ENCODE measurements around the gene IQGAP1. TPM values are rescaled to one million over a fixed set of nuclear protein-coding genes. Genes with fewer than 3 reads are reported as not detected.

Gene IQGAP1
- total RNA-seq, 1 donor from 2014 or later, result 486 TPM

- peak; percentile 23 for DNase-seq (ENCODE audit: low read depth)
Measured at GRCh38 chr15:90524018-90524803, 136.2 kb downstream of the IQGAP1 start.

DNA sequence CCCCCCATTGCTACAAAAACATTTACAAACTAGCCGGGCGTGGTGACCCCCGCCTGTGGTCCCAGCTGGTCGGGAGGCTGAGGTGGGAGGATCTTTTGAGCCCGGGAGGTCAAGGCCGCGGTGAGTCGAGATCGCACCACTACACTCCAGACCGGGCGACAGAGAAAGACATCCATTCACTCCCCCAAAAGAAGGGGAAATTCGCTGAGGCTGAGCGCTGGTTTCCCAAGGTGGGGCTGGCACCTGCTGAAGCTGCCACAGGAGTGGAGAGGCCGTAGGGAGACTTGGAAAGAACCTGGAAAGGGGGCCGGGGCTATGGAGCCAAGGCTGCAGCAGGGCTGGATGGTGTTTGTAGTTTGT, 140.9 kb downstream of the IQGAP1 start:
- no peak for DNase-seq (ENCODE audit: low read depth)

- DNase-seq (ENCODE audit: low read depth), result no peak
Measured at GRCh38 chr15:90529371-90530249, 141.6 kb downstream of the IQGAP1 start, which contains the start of gene CRTC3. Gene CRTC3 (plus strand): TSS chr15:90529923. CDS start chr15:90530072, 149 bp downstream.

DNA sequence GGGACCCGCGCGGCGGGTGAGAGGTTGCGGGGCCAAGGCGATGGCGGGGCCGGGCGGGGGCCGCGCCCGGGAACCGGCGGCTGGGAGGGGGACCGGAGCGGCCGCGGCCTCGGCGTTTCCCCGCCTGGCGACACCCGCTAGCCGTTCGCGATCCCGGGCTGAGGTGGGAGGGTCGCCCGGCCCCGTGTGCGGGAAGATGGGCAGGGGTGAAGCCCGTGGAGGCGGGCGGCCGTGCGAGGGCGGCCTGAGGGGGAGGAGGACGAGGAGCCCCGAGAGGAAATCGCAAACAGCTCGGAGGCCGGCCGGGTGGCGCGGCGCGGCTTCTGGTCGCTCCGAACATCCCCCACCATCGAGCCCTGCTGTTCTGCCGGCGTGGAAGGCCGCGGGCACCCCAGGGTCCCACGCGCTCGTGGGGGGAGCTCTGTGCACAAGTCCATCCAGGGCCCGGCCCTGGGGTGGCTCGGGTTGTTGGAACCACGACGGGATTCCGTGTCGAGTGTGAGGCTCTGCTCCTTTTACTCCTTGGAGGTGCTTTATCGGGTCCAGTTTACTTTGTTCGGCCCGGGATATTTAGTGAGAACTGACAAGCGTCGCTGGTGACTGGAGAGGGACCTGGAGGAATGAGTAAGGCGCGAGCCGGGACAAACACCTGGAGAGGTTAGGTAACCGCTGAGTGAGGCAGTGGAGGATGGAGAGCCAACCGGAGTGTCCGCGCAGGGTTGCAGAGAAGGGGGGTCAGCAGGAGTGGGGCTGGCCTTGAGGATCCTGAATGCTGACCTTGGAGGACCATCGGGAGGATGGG, 142.4 kb downstream of the IQGAP1 start:
- DNase-seq (ENCODE audit: low read depth), result no peak

GRCh38 chr15:90531147-90531546, 143.1 kb downstream of the IQGAP1 start:
- DNase-seq (ENCODE audit: low read depth), result no peak

DNA sequence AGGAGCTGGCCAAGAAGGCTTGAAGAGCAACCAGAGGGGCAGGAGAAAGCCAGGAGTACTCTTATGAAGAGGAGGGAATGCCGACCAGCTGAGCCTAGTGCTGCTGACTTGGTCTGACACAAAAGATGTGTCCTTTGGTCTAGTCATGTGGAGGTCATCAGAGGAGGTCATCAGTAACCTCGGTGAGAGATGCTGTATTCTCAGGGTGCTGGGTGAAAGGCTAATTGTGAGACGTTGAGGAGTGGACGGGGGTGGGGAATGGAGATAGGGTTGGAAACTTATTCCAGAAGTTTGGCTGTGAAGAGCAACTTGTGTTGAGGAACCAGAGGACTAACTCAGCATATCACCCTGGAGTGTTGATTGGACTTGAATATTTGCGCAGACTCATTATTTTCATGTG, 147.2 kb downstream of the IQGAP1 start:
- DNase-seq (ENCODE audit: low read depth), result no peak

- no peak for DNase-seq (ENCODE audit: low read depth)
Measured at GRCh38 chr15:90539789-90540188, 151.7 kb downstream of the IQGAP1 start.

DNA sequence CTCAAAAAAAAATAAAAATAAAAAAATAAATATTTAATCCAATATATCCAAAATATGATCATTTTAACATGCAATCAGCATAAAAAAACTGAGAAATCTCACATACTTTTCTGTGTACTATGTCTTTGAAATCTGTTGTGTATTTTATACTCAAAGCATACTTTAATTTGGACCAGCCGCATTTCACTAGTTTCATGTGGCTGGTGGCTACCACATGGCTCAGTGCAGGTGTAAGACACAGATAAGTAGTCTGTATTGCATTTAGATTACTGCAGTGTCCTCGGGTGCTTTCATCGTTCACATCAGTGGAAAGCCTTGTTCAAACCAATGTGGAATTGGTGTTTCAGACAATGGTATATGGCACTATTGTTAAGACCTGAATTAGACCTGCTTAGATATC, 152.7 kb downstream of the IQGAP1 start:
- no peak for DNase-seq (ENCODE audit: low read depth)

GRCh38 chr15:90545095-90545494, 157.1 kb downstream of the IQGAP1 start:
- no peak for DNase-seq (ENCODE audit: low read depth)

DNA sequence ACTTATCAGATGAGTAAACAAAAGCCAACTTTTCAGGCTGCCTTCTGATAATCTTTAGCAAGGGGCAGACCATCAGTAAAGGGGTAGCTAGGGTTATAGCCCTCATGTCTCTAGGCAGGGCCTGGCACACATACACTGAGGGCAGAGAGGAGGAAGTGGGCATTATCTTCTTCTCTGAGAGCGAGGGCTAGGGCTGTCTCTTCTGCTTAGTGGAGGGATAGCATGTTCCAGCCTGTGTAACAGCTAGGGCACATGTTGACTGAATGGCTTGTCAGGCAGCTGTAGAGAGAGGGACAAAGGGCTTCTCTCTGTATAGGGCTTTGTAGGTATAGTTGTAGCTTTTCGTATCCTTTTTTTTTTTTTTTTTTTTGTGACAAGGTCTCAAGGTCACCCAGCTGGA, 159.5 kb downstream of the IQGAP1 start:
- no peak for DNase-seq (ENCODE audit: low read depth)

DNA sequence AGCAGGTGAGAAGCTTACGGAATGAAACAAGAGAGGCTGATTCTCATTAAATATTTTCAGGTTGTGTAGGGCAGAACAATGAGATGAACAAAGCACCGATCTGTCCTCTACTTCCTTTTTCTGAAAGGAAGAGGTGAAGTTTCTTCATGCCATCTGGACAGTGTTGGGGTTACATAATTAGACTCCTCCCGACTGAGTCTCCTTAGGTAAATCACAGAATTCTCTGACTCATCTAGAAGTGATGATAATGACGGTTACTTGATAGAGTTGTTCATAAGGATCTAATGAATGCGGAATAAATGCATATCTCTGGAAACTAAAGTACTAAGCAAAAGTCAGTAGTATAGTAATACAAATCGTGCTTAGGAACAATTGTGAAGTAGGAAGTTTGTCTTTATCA, 162.9 kb downstream of the IQGAP1 start:
- no peak for DNase-seq (ENCODE audit: low read depth)

Other genes starting within 250 kb of the IQGAP1 start
- gene SEMA4B, start 186.9 kb upstream of the IQGAP1 start, total RNA-seq, result 26.6 and 154 TPM in 2 replicates
- gene CIB1, start 154.3 kb upstream of the IQGAP1 start, total RNA-seq, result 44.6 and 45.6 TPM in 2 replicates
- 19.0 and 20.8 TPM in 2 replicates for gene GDPGP1, start 154.0 kb upstream of the IQGAP1 start, total RNA-seq
- gene TTLL13, start 138.7 kb upstream of the IQGAP1 start, total RNA-seq, result 0.10 TPM in 1 of 2 replicates, not detected in the other
- gene NGRN, start 122.6 kb upstream of the IQGAP1 start, total RNA-seq, result 102 and 121 TPM in 2 replicates
- gene ZNF774, start 36.0 kb upstream of the IQGAP1 start, total RNA-seq, result 2.4 and 3.9 TPM in 2 replicates
- gene CRTC3, start 141.7 kb downstream of the IQGAP1 start, total RNA-seq, result 4.9 and 17.3 TPM in 2 replicates

Data from renal cortical epithelial cell (primary cell).